Astrocyte (in vitro differentiated cells and primary cell): Measurements from ENCODE around the gene MYZAP. TPM values are rescaled to one million over a fixed set of nuclear protein-coding genes. Genes with fewer than 3 reads are reported as not detected.

Source experiments
- DNase-seq: peaks from one replicate; pipeline ENCODE4 v3.0.0-alpha.2; 2010; ENCODE audit warnings: low read depth
- FAIRE-seq: peaks from 2 replicates; lab custom pipeline; 2011; peaks lifted over from hg19 to GRCh38; lab: Jason Lieb, UNC
- H2AFZ ChIP-seq: 2 replicates; pipeline ENCODE4 v1.6.0; 2012; ENCODE audit warnings: low read depth, low read length, inconsistent platforms
- H3K27ac ChIP-seq: 2 replicates; pipeline ENCODE4 v1.5.1; 2011; ENCODE audit warnings: low read depth, low read length, inconsistent platforms
- H3K27me3 ChIP-seq: 2 replicates; pipeline ENCODE4 v1.6.0; 2011; ENCODE audit warnings: low read length, inconsistent platforms; ENCODE audit not compliant: insufficient read depth
- H3K36me3 ChIP-seq: 2 replicates; pipeline ENCODE4 v1.5.1; 2011; ENCODE audit warnings: low read length, inconsistent platforms; ENCODE audit not compliant: insufficient read depth
- H3K4me1 ChIP-seq: 2 replicates; pipeline ENCODE4 v1.5.1; 2011; ENCODE audit warnings: low read length, inconsistent platforms; ENCODE audit not compliant: insufficient read depth
- H3K4me2 ChIP-seq: 2 replicates; pipeline ENCODE4 v1.6.0; 2012; ENCODE audit warnings: low read length, inconsistent platforms
- H3K4me3 ChIP-seq: 2 replicates; pipeline ENCODE4 v1.5.1; 2011; ENCODE audit warnings: low read depth, mild to moderate bottlenecking, low read length, inconsistent platforms; ENCODE audit not compliant: insufficient read depth
- H3K79me2 ChIP-seq: 2 replicates; pipeline ENCODE4 v1.6.0; 2012; ENCODE audit warnings: mild to moderate bottlenecking, low read length, inconsistent platforms; ENCODE audit not compliant: insufficient read depth
- H3K9ac ChIP-seq: 2 replicates; pipeline ENCODE4 v1.6.0; 2012; ENCODE audit warnings: mild to moderate bottlenecking, low read length, inconsistent platforms
- H3K9me3 ChIP-seq: 2 replicates; pipeline ENCODE4 v1.5.1; 2012; ENCODE audit warnings: low read depth, mild to moderate bottlenecking, low read length, inconsistent platforms; ENCODE audit not compliant: insufficient read depth
- H4K20me1 ChIP-seq: 2 replicates; pipeline ENCODE4 v1.6.0; 2012; ENCODE audit warnings: low read length, inconsistent platforms; ENCODE audit not compliant: insufficient read depth
- H3K27ac Mint-ChIP-seq: one replicate; pipeline ENCODE4 v1.8.0; 2021; ENCODE audit warnings: mild to moderate bottlenecking, mixed read lengths; ENCODE audit not compliant: unreplicated experiment
- H3K27me3 Mint-ChIP-seq: one replicate; pipeline ENCODE4 v1.8.0; 2021; ENCODE audit warnings: low read depth, mixed read lengths; ENCODE audit not compliant: unreplicated experiment
- H3K36me3 Mint-ChIP-seq: one replicate; pipeline ENCODE4 v1.8.0; 2021; ENCODE audit warnings: low read depth, mixed read lengths; ENCODE audit not compliant: unreplicated experiment
- H3K4me1 Mint-ChIP-seq: one replicate; pipeline ENCODE4 v1.8.0; 2021; ENCODE audit warnings: low read depth, mixed read lengths; ENCODE audit not compliant: unreplicated experiment
- H3K4me3 Mint-ChIP-seq: one replicate; pipeline ENCODE4 v1.8.0; 2021; ENCODE audit warnings: mild to moderate bottlenecking, moderate library complexity, mixed read lengths; ENCODE audit not compliant: unreplicated experiment
- H3K9me3 Mint-ChIP-seq: one replicate; pipeline ENCODE4 v1.8.0; 2021; ENCODE audit warnings: mild to moderate bottlenecking, mixed read lengths; ENCODE audit not compliant: unreplicated experiment
- EZH2 ChIP-seq: IDR thresholded peaks from 2 replicates; pipeline ENCODE4 v1.6.1; 2012; ENCODE audit warnings: mild to moderate bottlenecking, low read length, inconsistent platforms; ENCODE audit not compliant: insufficient read depth
- total RNA-seq: library from RNA; stranded (reverse); gene quantifications from 2 replicates; pipeline ENCODE4 v1.2.1, GENCODE V29; 2021
- TF ChIP-seq, protein P1 (sequence below): IDR thresholded peaks from 2 replicates; pipeline ENCODE4 v1.5.1; 2011; ENCODE audit warnings: low read depth, mild to moderate bottlenecking, inconsistent platforms, low read length, moderate library complexity; ENCODE audit not compliant: insufficient read depth

The MYZAP gene
- total RNA-seq, 1 donor from 2014 or later, result 0.41 TPM

DNA sequence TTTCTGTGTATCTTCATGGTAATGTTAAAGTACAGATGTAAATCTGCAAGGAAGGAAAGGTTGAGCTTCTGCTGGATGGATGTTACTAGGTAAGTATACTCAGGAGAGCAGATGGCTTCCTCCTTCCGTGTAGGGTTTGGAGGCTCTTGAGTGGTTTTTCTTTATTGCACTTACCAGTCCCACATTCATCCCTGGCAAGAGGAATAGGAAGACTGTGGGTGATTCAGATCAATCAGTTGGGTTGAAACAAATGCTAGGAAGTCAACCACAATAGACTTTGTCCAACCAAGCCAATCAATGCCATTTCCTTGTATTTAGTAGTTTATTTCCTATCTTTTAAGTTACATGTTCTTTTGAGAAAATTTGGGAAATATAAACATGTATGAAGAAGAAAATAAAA lies 26.6 kb downstream of the MYZAP start:
- H3K79me2 ChIP-seq, result no peaks in the 10 kb centered on the region
- no peaks in the 10 kb centered on the region for H3K9me3 ChIP-seq
- FAIRE-seq, result no peak
- Mint-ChIP-seq H3K4me3 (no peak overlapping the region), H3K9me3 (no peaks in the 10 kb centered on the region), H3K36me3 (no peaks in the 10 kb centered on the region), H3K27me3 (peaks cover 9% of the 10 kb centered on the region), H3K4me1 (no peaks in the 10 kb centered on the region), H3K27ac (no peak overlapping the region)
- H3K27me3 ChIP-seq, result no peaks in the 10 kb centered on the region
- H4K20me1 ChIP-seq, result no peaks in the 10 kb centered on the region
- H3K4me2 ChIP-seq, result no peak overlapping the region
- H3K4me1 ChIP-seq, result no peaks in the 10 kb centered on the region
- H2AFZ ChIP-seq, result no peak overlapping the region
- no peaks in the 10 kb centered on the region for H3K36me3 ChIP-seq
- DNase-seq, result no peak
- no peak overlapping the region for H3K4me3 ChIP-seq
- TF ChIP-seq, protein P1, sequence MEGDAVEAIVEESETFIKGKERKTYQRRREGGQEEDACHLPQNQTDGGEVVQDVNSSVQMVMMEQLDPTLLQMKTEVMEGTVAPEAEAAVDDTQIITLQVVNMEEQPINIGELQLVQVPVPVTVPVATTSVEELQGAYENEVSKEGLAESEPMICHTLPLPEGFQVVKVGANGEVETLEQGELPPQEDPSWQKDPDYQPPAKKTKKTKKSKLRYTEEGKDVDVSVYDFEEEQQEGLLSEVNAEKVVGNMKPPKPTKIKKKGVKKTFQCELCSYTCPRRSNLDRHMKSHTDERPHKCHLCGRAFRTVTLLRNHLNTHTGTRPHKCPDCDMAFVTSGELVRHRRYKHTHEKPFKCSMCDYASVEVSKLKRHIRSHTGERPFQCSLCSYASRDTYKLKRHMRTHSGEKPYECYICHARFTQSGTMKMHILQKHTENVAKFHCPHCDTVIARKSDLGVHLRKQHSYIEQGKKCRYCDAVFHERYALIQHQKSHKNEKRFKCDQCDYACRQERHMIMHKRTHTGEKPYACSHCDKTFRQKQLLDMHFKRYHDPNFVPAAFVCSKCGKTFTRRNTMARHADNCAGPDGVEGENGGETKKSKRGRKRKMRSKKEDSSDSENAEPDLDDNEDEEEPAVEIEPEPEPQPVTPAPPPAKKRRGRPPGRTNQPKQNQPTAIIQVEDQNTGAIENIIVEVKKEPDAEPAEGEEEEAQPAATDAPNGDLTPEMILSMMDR, result no peak
- no peak for TF ChIP-seq EZH2
- no peak overlapping the region for H3K27ac ChIP-seq
- no peak overlapping the region for H3K9ac ChIP-seq

DNA sequence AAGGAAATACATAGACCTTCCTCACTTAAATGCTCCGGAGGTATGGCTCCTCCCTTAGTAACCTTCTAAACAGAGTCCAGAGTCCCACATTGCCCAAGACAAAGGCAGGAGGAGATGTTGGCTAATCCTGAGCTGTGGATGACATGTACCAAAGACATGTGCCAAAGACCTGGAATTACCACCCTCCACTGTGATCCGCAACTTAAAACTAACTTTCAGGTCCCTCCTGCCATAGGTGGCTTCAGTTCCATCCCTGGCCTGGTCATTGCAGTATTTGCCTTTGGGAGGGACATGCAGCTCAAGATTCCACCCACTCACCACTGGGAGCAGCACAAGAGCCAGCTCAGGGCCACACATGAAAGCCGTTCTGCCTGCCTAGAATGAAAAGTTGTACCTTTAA lies 28.0 kb downstream of the MYZAP start:
- no peak overlapping the region for H3K27ac Mint-ChIP-seq
- H3K4me3 Mint-ChIP-seq, result no peak overlapping the region
- Histone ChIP-seq H3K36me3 (no peaks in the 10 kb centered on the region), H2AFZ (no peak overlapping the region), H3K9me3 (no peaks in the 10 kb centered on the region), H3K27me3 (no peaks in the 10 kb centered on the region), H3K27ac (no peak overlapping the region), H3K4me2 (no peak overlapping the region), H3K79me2 (no peaks in the 10 kb centered on the region), H3K4me3 (no peak overlapping the region), H4K20me1 (no peaks in the 10 kb centered on the region), H3K4me1 (no peaks in the 10 kb centered on the region), H3K9ac (no peak overlapping the region)
- FAIRE-seq, result no peak
- TF ChIP-seq, protein P1, result no peak
- no peak for DNase-seq
- no peaks in the 10 kb centered on the region for H3K36me3 Mint-ChIP-seq
- no peaks in the 10 kb centered on the region for H3K9me3 Mint-ChIP-seq
- peaks cover 11% of the 10 kb centered on the region for H3K27me3 Mint-ChIP-seq
- no peaks in the 10 kb centered on the region for H3K4me1 Mint-ChIP-seq

DNA sequence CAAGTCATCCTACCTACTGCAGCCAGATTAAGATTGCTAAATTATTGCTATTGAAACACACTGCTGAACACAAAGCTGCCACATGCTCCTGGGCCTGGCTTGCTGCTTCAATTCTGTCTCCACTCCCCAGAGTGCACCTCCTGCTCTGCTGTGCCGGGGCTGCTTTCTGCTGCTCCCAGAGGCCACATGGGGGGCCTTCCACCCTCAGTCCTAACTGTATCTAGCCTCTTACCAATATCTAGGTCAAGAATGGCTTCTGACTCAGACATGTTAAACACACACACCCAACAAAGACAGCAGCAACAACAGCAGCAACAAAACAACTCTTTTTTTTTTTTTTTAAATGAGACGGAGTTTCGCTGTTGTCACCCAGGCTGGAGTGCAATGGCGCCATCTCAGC lies 33.0 kb downstream of the MYZAP start:
- Mint-ChIP-seq H3K36me3 (no peaks in the 10 kb centered on the region), H3K9me3 (no peaks in the 10 kb centered on the region), H3K27me3 (peaks cover 5% of the 10 kb centered on the region), H3K27ac (no peak overlapping the region), H3K4me1 (no peaks in the 10 kb centered on the region), H3K4me3 (no peak overlapping the region)
- Histone ChIP-seq H3K27ac (no peak overlapping the region), H3K4me2 (no peak overlapping the region), H3K4me1 (peaks cover 3% of the 10 kb centered on the region), H3K9me3 (no peaks in the 10 kb centered on the region), H2AFZ (no peak overlapping the region), H3K9ac (no peak overlapping the region), H3K27me3 (no peaks in the 10 kb centered on the region), H4K20me1 (no peaks in the 10 kb centered on the region), H3K4me3 (no peak overlapping the region), H3K36me3 (no peaks in the 10 kb centered on the region), H3K79me2 (no peaks in the 10 kb centered on the region)
- no peak for DNase-seq
- FAIRE-seq, result no peak
- TF ChIP-seq, protein P1, result no peak
- no peak for TF ChIP-seq EZH2
